Posterior vena cava (tissue), 2 donors: ENCODE measurements around the gene PLA2G2F. TPM values are rescaled to one million over a fixed set of nuclear protein-coding genes. Genes with fewer than 3 reads are reported as not detected.
"Not testable (repeated sequence)": the region's sequence is repeated elsewhere in the genome, so short reads cannot be mapped to it uniquely, and the experiment has no call there.

Experiments used
- DNase-seq: peaks from one replicate; pipeline ENCODE4 v3.0.0-alpha.2; 2020; ENCODE audit warnings: low spot score
- intact Hi-C, 2 donors: fragments of 100-400 bp; cut with DNase I; formaldehyde crosslinking; loops; one replicate each; pipeline versions ENCODE4 v1.14.1 to v1.14.2; 2022 to 2023
- total RNA-seq, 2 donors: library from RNA; stranded (reverse); fragmentation: NEBNext Ultra II Directional; extraction: Animal tissue kit (Norgen Biotek cat#: 25700); gene quantifications; one replicate each; pipeline ENCODE4 v1.2.1, GENCODE V29; 2021
- donor health status: DM: yes; HTN: yes; CAD: no.
- donor health status: DM: yes; HTN: yes; CAD: no.

The PLA2G2F gene
- total RNA-seq, 2 donors from 2014 or later, result not detected

DNA sequence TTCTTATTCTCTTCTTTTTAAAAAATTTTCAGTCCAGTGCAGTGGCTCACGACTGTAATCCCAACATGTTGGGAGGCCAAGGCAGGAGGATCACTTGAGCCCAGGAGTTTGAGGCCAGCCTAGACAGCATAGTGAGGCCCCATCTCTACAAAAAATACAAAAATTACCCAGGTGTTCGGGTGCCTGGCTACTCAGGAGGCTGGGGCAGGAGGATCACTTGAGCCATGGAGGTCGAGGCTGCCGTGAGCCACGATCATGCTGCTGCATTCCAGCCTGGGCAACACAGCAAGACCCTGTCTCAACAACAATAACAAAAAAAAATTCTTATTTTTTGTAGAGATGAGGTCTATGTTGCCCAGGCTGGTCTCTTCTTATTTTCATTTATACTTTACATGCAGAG is 27.7 kb upstream of the PLA2G2F start:
- intact Hi-C loops, result no loop called here
- peak; percentile 31 for DNase-seq

DNA sequence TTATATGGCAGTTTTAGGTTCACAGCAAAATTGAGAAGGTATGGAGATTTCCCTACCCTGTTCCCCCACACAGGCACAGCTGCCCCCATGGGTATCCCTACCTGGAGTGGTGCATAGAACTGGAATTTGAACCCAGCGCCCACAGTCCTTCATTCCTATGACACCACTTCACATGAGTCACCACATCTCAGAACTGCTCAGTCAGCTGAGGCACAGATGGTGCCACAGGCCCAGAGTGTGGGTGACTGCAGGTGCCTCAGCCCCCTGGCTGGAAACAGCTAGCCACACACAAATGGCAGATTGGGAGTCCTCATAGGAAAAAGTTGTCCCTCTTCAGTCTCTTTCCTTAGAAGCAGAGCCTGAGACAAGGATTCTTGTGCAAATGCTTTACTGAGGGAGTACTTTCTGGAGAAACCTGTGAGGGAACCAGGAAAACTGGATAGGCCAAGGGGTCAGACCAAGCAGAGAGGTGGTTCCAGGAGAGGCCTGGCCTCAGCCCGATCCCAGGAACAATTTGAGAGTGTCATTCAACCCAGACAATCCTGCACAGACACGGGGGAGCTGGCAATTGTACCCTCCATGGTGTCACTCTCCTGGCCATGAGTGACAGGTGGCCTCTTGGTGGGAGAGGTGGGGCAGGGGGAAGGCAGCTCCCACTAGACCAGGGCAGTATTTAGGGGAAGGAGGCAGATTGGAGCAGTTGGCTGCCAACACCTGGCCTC is 26.7 kb upstream of the PLA2G2F start:
- peak; percentile 68 for DNase-seq
- intact Hi-C loops, result no loop called here

DNA sequence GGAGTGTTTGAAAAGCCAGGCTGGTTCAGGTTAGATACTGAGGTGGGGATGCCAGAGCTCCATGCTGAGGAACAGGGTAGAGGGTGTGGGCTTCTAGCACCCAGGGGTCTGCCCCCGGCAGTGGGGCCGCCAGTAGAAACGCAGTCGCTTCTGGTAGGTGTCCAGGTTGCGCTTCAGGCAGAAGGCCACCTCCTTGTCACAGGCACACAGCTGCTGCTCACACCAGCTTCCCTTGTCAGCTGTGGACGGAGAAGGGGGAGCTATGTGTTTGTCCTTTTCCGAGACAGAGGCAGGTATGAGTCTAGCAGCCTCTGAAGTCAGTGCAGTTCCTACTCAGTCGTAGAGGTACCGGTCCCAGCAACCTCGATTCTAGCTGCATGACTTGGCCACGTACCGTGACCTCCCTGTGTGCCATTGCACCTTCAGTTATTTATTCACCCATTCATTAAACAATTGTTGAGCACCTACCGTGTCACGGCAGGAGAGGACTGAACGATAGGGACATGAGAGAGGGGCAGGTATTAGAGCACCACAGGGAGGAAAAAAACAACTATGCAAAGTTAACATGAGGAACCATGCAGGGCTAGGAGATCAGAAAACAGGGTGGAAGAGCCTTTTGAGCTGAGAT is 25.0 kb upstream of the PLA2G2F start:
- peak; percentile 41 for DNase-seq
- intact Hi-C loops, result loop anchor here in 1 of 2 donors (1.0 kb wide), 1 partner anchor 27 kb away; no protein-coding TSS in a partner anchor

DNA sequence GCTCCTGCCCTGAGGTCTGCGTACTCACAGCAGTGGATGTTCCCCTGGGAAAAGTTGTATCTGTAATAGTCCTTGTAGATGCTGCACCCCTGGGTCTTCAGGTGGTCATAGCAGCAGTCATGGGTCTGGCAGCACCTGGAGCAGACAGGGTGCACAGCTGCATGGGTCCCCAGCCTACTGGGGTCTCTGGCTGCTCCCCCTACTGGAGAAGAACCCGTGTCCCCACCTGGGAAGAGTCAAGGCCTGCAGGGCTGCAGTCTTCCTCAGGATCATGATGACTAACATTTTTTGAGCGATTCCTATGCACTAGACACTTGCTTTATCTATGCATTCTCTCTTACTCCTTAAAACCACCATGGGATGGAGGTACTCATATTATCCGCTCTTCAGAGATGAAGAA is 23.6 kb upstream of the PLA2G2F start:
- DNase-seq, result no peak
- intact Hi-C loops, result no loop called here

DNA sequence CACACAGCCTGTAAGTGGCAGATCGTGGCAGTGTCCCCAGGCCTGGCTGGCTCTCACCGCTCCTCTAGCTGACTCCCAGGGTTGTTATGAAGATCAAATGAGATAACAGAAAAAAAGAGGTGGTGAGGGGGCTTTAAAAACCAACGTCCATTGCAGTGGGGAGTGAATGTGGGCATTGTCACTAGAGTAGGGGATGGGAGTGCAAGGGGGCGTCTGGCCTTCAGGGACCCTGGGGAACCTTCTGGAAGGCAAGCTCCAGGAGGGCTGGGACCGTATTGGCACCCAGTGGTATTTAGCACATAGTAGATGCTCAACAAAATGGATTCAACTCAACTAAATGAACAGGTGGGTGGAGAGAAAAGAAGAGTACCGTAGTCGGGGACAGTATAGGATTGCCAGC is 23.2 kb upstream of the PLA2G2F start:
- DNase-seq, result no peak
- intact Hi-C loops, result no loop called here

GRCh38 chr1:20117236-20117635 is 21.9 kb upstream of the PLA2G2F start:
- no peak for DNase-seq
- intact Hi-C loops, result no loop called here

- no peak for DNase-seq
- intact Hi-C loops, result no loop called here
Observed at GRCh38 chr1:20119347-20119746, 19.8 kb upstream of the PLA2G2F start, which contains the start of gene PLA2G2D. TSS of gene PLA2G2D (minus strand) at chr1:20119536. CDS start at chr1:20119498, 38 bp downstream.

- intact Hi-C loops, result no loop called here
- peak; percentile 55 for DNase-seq
Observed at GRCh38 chr1:20120796-20121195, 18.3 kb upstream of the PLA2G2F start.

GRCh38 chr1:20123722-20124455 is 15.2 kb upstream of the PLA2G2F start:
- peak; percentile 29 for DNase-seq
- intact Hi-C loops, result no loop called here

GRCh38 chr1:20124456-20125057 is 14.6 kb upstream of the PLA2G2F start:
- peak; percentile 57 for DNase-seq
- intact Hi-C loops, result no loop called here

GRCh38 chr1:20125100-20125499 is 14.0 kb upstream of the PLA2G2F start:
- no peak for DNase-seq
- intact Hi-C loops, result no loop called here

DNA sequence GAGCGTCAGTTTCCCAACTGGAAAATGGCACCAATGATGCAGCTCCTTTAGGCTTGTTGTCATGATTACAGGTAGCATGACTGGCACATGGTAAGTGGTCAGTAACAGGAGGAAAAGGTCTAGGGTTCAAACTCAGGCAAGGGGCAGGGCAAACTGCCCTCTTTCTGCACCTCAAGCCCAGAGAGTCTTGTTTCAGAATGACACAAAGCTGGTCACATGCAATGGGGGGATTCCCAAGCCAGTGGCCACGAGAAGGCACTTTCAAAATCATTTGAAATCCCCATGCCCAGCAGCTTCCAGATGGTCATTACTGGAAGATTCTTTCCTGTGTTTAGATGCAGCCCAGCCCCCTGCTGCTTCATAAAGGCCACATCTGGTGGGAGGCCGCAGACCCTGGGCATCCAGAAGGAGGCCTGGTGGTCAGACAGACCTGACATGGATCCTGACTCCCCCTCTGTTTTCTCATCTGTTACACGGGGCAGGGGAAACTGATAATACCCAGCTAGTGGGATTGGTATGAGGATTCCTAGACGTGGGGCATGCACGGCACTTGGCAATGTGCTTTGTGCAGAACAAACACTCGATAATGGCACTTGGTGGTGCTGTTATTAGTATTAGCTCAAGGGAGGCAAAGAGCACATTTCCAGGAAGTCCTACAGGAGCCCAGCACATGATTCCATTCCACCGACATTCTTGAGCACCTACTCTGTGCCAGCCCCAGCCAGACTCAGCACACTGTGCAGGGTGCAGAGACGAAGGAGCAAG is 12.9 kb upstream of the PLA2G2F start:
- DNase-seq, result no peak
- intact Hi-C loops, result no loop called here

GRCh38 chr1:20126806-20127440 is 12.2 kb upstream of the PLA2G2F start:
- intact Hi-C loops, result no loop called here
- DNase-seq, result peak; percentile 59

- intact Hi-C loops, result not testable (repeated sequence)
- DNase-seq, result peak; percentile 15
Observed at GRCh38 chr1:20130518-20130917, 8.6 kb upstream of the PLA2G2F start.

DNA sequence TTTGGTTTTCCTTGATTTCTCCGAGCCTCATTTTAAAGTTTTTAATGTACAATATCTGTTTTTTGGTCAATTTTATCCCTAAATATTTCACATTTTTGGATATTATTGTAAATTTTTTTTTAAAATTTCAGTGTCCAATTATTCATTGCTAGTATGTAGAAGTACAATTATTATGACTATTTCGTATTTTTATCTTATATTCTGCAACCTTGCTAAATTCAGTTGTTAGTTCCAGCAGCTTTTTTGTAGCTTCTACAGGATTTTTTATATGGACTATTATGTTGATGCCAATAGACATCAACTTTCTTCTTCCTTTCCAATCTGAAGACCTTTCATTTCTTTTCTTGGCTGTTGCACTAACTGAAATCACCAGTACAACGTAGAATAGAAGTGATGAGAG is 4.1 kb upstream of the PLA2G2F start:
- DNase-seq, result no peak
- intact Hi-C loops, result no loop called here

DNA sequence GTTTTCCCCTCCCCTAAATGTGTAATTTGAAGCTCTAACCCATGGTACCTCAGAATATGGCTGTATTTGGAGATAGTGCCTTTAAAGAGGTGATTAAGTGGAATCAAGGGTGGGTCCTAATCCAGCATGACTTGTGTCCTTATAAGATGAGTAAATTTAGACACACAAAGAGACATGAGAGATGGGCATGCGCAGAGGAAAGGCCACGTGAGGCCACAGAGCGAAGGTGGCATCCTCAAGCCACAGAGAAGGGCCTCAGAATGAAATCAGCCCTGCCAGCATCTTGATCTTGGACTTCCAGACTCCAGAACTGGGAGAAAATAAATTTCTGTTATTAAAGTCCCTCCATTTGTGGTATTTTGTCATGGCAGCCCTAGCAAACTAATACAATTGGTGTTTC is 2.9 kb upstream of the PLA2G2F start:
- intact Hi-C loops, result no loop called here
- DNase-seq, result peak; percentile 12

DNA sequence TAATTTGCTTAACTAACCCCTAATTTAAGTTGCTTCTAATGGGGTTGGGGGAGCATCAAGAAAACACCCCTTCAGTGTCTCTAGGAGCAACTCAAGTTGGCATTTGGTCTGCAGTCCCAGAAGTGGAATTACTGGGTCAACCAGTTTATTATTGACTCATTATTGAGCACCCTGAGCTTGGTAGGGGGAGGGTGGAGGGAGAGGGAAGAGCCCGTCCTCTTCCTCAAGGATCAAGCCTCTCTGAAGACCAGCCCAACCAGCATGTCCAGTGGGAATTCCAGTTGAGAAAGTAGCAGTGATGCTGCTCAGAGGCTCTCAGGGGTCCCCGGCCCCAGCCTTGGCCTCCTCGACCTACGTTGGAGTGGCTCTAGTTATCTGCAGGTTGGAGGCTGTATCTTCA is 2.1 kb upstream of the PLA2G2F start:
- peak; percentile 2 for DNase-seq
- intact Hi-C loops, result no loop called here

DNA sequence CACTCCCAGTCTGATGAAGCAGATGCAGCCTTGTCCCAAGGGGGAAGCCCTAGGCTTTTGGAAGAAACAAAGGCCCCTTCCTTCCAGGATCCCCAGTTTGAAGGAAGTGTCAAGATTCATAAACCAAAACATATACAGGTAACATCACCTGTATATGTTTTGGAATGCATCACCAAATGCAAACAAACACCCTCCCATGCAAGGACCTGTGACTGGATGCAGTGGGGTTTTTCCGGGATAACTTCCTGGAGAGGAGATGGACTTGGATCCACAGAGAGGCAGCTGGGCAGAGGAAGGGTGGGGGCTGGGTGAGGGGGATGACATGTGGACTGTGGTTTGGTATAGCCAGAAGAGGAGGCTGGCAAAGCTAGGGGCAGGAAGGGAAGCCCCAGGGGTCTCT is 1.5 kb upstream of the PLA2G2F start:
- DNase-seq, result peak; percentile 30
- intact Hi-C loops, result no loop called here

GRCh38 chr1:20138346-20138745 is 777 bp upstream of the PLA2G2F start:
- intact Hi-C loops, result no loop called here
- DNase-seq, result peak; percentile 51
